Measurements from ENCODE around the gene ACOXL. TPM values are rescaled to one million over a fixed set of nuclear protein-coding genes. Genes with fewer than 3 reads are reported as not detected.

ACOXL gene
- total and polyA plus RNA-seq, 9 of the 15 experiments (the other 6 are each of a cell fraction or from before 2014, with no cell fraction given) = 0.31 to 0.56 TPM; not detected in 7

- ChIA-PET CTCF (ENCODE audit: low intra/inter-chr PET ratio) (no interaction called here), POLR2A (interaction anchor here (0.7 kb wide), 1 partner anchor 16 kb away, joined by 3 read pairs; no protein-coding TSS in a partner anchor)
- 0% methylated on average over 6 of the region's 6 CpGs for WGBS (ENCODE audit: insufficient coverage, low coverage, missing lambda C conversion rate)
- Histone ChIP-seq H3K79me2 (ENCODE audit: control insufficient read depth, insufficient read depth, low read length) (no peaks in the 10 kb centered on the region), H3K9ac (ENCODE audit: insufficient read depth in 1 of 2, low read depth in 2 of 2, low read length in 2 of 2) (no peak overlapping the region), H3K9me3 (replicated peaks; ENCODE audit: control insufficient read depth, insufficient read depth, low read depth, low read length) (no peaks in the 10 kb centered on the region), H3K27ac (ENCODE audit: extremely low read depth, low read depth, low read length) (no peak overlapping the region), H3K9me1 (ENCODE audit: control insufficient read depth, insufficient read depth, low read length) (no peaks in the 10 kb centered on the region), H3K4me1 (replicated peaks in 1 of 2; ENCODE audit: control insufficient read depth in 2 of 2, insufficient read depth in 2 of 2, low read length in 2 of 2) (no peaks in the 10 kb centered on the region), H3K27me3 (ENCODE audit: control insufficient read depth in 2 of 2, insufficient read depth in 2 of 2, low read length in 2 of 2) (peaks cover 2 to 4% of the 10 kb centered on the region in 2 experiments), H4K20me1 (replicated peaks; ENCODE audit: control insufficient read depth, insufficient read depth, low read length) (no peaks in the 10 kb centered on the region), H3K4me3 (no peak overlapping the region), H2AFZ (ENCODE audit: low read depth, low read length) (no peak overlapping the region), H3K36me3 (ENCODE audit: control insufficient read depth, insufficient read depth, low read length) (no peaks in the 10 kb centered on the region), H3K4me2 (ENCODE audit: insufficient read depth, low read length) (no peak overlapping the region)
- FAIRE-seq = no peak
- intact Hi-C loops (cut with micrococcal nuclease) = no loop called here
- TF ChIP-seq TRIM24 (IDR thresholded peaks at IDR 0.05) (no peak), NFE2L1 (tag; IDR thresholded peaks at IDR 0.05; ENCODE audit: borderline replicate concordance, low read depth) (no peak), PATZ1 (CRISPR knock-in tag; IDR thresholded peaks at IDR 0.05; ENCODE audit: borderline replicate concordance) (no peak), MAFF (IDR thresholded peaks at IDR 0.05; ENCODE audit: low read length) (no peak), PHB2 (IDR thresholded peaks at IDR 0.05; ENCODE audit: low read depth) (no peak), BDP1 (IDR thresholded peaks at IDR 0.05; ENCODE audit: insufficient read depth, insufficient read length) (no peak)
- TF ChIP-seq, protein P1, sequence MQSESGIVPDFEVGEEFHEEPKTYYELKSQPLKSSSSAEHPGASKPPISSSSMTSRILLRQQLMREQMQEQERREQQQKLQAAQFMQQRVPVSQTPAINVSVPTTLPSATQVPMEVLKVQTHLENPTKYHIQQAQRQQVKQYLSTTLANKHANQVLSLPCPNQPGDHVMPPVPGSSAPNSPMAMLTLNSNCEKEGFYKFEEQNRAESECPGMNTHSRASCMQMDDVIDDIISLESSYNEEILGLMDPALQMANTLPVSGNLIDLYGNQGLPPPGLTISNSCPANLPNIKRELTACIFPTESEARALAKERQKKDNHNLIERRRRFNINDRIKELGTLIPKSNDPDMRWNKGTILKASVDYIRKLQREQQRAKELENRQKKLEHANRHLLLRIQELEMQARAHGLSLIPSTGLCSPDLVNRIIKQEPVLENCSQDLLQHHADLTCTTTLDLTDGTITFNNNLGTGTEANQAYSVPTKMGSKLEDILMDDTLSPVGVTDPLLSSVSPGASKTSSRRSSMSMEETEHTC (IDR thresholded peaks at IDR 0.05) = no peak
- TF ChIP-seq, protein P2, sequence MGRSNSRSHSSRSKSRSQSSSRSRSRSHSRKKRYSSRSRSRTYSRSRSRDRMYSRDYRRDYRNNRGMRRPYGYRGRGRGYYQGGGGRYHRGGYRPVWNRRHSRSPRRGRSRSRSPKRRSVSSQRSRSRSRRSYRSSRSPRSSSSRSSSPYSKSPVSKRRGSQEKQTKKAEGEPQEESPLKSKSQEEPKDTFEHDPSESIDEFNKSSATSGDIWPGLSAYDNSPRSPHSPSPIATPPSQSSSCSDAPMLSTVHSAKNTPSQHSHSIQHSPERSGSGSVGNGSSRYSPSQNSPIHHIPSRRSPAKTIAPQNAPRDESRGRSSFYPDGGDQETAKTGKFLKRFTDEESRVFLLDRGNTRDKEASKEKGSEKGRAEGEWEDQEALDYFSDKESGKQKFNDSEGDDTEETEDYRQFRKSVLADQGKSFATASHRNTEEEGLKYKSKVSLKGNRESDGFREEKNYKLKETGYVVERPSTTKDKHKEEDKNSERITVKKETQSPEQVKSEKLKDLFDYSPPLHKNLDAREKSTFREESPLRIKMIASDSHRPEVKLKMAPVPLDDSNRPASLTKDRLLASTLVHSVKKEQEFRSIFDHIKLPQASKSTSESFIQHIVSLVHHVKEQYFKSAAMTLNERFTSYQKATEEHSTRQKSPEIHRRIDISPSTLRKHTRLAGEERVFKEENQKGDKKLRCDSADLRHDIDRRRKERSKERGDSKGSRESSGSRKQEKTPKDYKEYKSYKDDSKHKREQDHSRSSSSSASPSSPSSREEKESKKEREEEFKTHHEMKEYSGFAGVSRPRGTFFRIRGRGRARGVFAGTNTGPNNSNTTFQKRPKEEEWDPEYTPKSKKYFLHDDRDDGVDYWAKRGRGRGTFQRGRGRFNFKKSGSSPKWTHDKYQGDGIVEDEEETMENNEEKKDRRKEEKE (IDR thresholded peaks at IDR 0.05; ENCODE audit: borderline replicate concordance in 1 of 2, control insufficient read depth in 1 of 2, low read depth in 2 of 2, low read length in 1 of 2) = no peak
- no peak for ATAC-seq
- no peak for DNase-seq (ENCODE audit: extremely low read depth in 1 of 4, low spot score in 3 of 4)
- no TSS peak for BruUV-seq (replicated peaks)
- in situ Hi-C loops (cut with MboI) = no loop called here
These were observed 265.1 kb downstream of the ACOXL start for GRCh38 chr2:110997331-110998045.

Data from K562 (cell line).